K562 (cell line): Measurements from ENCODE around the gene PRR29. TPM values are rescaled to one million over a fixed set of nuclear protein-coding genes. Genes with fewer than 3 reads are reported as not detected.

Source experiments
- DDX20 ChIP-seq: fragments of 450-650 bp; IDR thresholded peaks from 2 replicates; pipeline ENCODE4 v1.6.1; 2016; ENCODE audit warnings: missing genetic modification characterization, low read depth, mild to moderate bottlenecking, missing compliant biosample characterization, moderate library complexity
- EP300 ChIP-seq: IDR thresholded peaks from 2 replicates; pipeline ENCODE4 v1.6.1; 2012; ENCODE audit warnings: low read length, improper control_type of control experiment
- ETV5 ChIP-seq: sonication (generic); formaldehyde crosslinking; IDR thresholded peaks from 2 replicates; pipeline ENCODE4 v1.4.0; 2020; ENCODE audit warnings: low read depth, mild to moderate bottlenecking, missing genetic modification reagents
- HDAC2 ChIP-seq: fragments of 450-650 bp; IDR thresholded peaks from 2 replicates; pipeline ENCODE4 v1.6.1; 2016; ENCODE audit warnings: mild to moderate bottlenecking
- MEF2D ChIP-seq: conservative IDR thresholded peaks from 2 replicates; pipeline ENCODE4 v1.6.1; 2016; ENCODE audit warnings: low read depth, missing genetic modification characterization, missing compliant biosample characterization
- MGA ChIP-seq: fragments of 450-650 bp; IDR thresholded peaks from 2 replicates; pipeline ENCODE4 v1.6.1; 2016; ENCODE audit warnings: mild to moderate bottlenecking, moderate library complexity
- NCOA4 ChIP-seq: fragments of 450-650 bp; IDR thresholded peaks from 2 replicates; pipeline ENCODE4 v1.6.1; 2018; ENCODE audit warnings: mild to moderate bottlenecking; ENCODE audit not compliant: partially characterized antibody
- SOX6 ChIP-seq: fragments of 450-650 bp; IDR thresholded peaks from 2 replicates; pipeline ENCODE4 v1.6.1; 2014; ENCODE audit warnings: mild to moderate bottlenecking
- VEZF1 ChIP-seq: fragments of 200-800 bp; sonication (Bioruptor generic); IDR thresholded peaks from 2 replicates; pipeline ENCODE4 v1.6.1; 2017; ENCODE audit warnings: missing genetic modification characterization, missing compliant biosample characterization
- ZNF133 ChIP-seq: fragments of 250-450 bp; sonication (Bioruptor Pico); IDR thresholded peaks from 2 replicates; pipeline ENCODE4 v1.4.0; 2020; ENCODE audit warnings: mild to moderate bottlenecking
- ZNF197 ChIP-seq: fragments of 200-800 bp; sonication (Bioruptor generic); IDR thresholded peaks from 2 replicates; pipeline ENCODE4 v1.6.1; 2016; ENCODE audit warnings: low read depth, missing genetic modification characterization, missing compliant biosample characterization
- ZNF224 ChIP-seq: sonication (generic); formaldehyde crosslinking; IDR thresholded peaks from 2 replicates; pipeline ENCODE4 v1.8.0; 2022; ENCODE audit warnings: mild to moderate bottlenecking, missing genetic modification reagents
- ZNF239 ChIP-seq: fragments of 250-450 bp; sonication (Bioruptor Pico); IDR thresholded peaks from 2 replicates; pipeline ENCODE4 v1.4.0; 2020; ENCODE audit warnings: mild to moderate bottlenecking
- ZNF778 ChIP-seq: fragments of 450-650 bp; formaldehyde crosslinking; IDR thresholded peaks from 2 replicates; pipeline ENCODE4 v1.4.0; 2020; ENCODE audit warnings: mild to moderate bottlenecking, moderate library complexity
- polyA plus RNA-seq, 8 experiments: library from polyadenylated mRNA; depleted of rRNA in 4 of 8; stranded (reverse) in 5 of 8; unstranded in 3 of 8; fragments of >200 nt; fragmentation: Nextera tagmentation in 2 of 8; fragmentation: Illumina TruSeq in 1 of 8; extraction: Ambion mirVana in 2 of 8; extraction: Trizol in 1 of 8; gene quantifications; 2 replicates each; pipeline versions ENCODE4 v1.2.1 to v1.2.3, GENCODE V29; 2011 to 2014; ENCODE audit warnings: inconsistent platforms in 1 of 8, missing spikeins in 1 of 8
- total RNA-seq, 7 experiments: library from RNA; depleted of rRNA in 6 of 7; stranded (reverse); fragments of >200 nt in 6 of 7; fragmentation: Illumina TruSeq in 2 of 7; extraction: Trizol in 2 of 7; gene quantifications; 2 replicates each; pipeline versions ENCODE4 v1.2.1 to v1.2.3, GENCODE V29; 2011 to 2021; ENCODE audit warnings: low replicate concordance in 1 of 7

The PRR29 gene
- total and polyA plus RNA-seq, 9 of the 15 experiments (the other 6 are each of a cell fraction or from before 2014, with no cell fraction given): 0.08 to 0.58 (median 0.15) TPM; not detected in 5

- TF ChIP-seq MGA: 0 out of 2 replicates have a peak, but pooled peaks have one; percentile 45
- TF ChIP-seq DDX20: no peak
- TF ChIP-seq ZNF224: no peak
- TF ChIP-seq EP300: 0 out of 2 replicates have a peak, but pooled peaks have one; percentile 15
- TF ChIP-seq VEZF1 (CRISPR knock-in tag): peak; percentile 86
- TF ChIP-seq ZNF197 (CRISPR knock-in tag): no peak
- TF ChIP-seq NCOA4: no peak
- peak; percentile 64 for TF ChIP-seq HDAC2
- TF ChIP-seq ZNF239 (CRISPR knock-in tag): no peak
- 0 out of 2 replicates have a peak, but pooled peaks have one; percentile 23 for TF ChIP-seq ETV5
- no peak for TF ChIP-seq MEF2D (tag)
- TF ChIP-seq ZNF778 (CRISPR knock-in tag): no peak
- no peak for TF ChIP-seq ZNF133 (CRISPR knock-in tag)
- TF ChIP-seq SOX6: 0 out of 2 replicates have a peak, but pooled peaks have one; percentile 19
Measured at GRCh38 chr17:63984651-63985386, 13.3 kb upstream of the PRR29 start (continued).
